ENCODE data around the gene HOXB1.
A peak's percentile ranks its signal among the peaks of the same experiment; 100 is the strongest.
"Not testable (repeated sequence)": the region's sequence is repeated elsewhere in the genome, so short reads cannot be mapped to it uniquely, and the experiment has no call there.

The HOXB1 gene

GRCh38 chr17:48497103-48497502 is 33.7 kb downstream of the HOXB1 start:
- DNase-seq (ENCODE audit: low read depth in 2 of 2), result no peak

- no peak for DNase-seq (ENCODE audit: low read depth in 2 of 2)
These were observed 36.5 kb downstream of the HOXB1 start for GRCh38 chr17:48494335-48494734.

- DNase-seq (ENCODE audit: low read depth in 2 of 2), result peak; percentile 37 to 49
These were observed 38.2 kb downstream of the HOXB1 start for GRCh38 chr17:48492401-48493298.

GRCh38 chr17:48491527-48492273 is 39.1 kb downstream of the HOXB1 start:
- DNase-seq (ENCODE audit: low read depth in 2 of 2), result no peak

GRCh38 chr17:48490451-48490892 is 40.3 kb downstream of the HOXB1 start:
- DNase-seq (ENCODE audit: low read depth in 2 of 2), result no peak

GRCh38 chr17:48489781-48490180 is 41.0 kb downstream of the HOXB1 start:
- DNase-seq (ENCODE audit: low read depth in 2 of 2), result no peak

- no peak for DNase-seq (ENCODE audit: low read depth in 2 of 2)
These were observed 42.2 kb downstream of the HOXB1 start for GRCh38 chr17:48488548-48489106.

GRCh38 chr17:48487221-48487620 is 43.6 kb downstream of the HOXB1 start:
- DNase-seq (ENCODE audit: low read depth in 2 of 2), result no peak

- DNase-seq (ENCODE audit: low read depth in 2 of 2), result no peak
These were observed 44.3 kb downstream of the HOXB1 start for GRCh38 chr17:48486557-48486956.

- DNase-seq (ENCODE audit: low read depth in 2 of 2), result no peak
These were observed 46.0 kb downstream of the HOXB1 start for GRCh38 chr17:48484850-48485249.

GRCh38 chr17:48484256-48484655 is 46.6 kb downstream of the HOXB1 start:
- no peak for DNase-seq (ENCODE audit: low read depth in 2 of 2)

GRCh38 chr17:48483471-48484131 is 47.2 kb downstream of the HOXB1 start:
- peak in 1 of 2 experiments; percentile 40 for DNase-seq (ENCODE audit: low read depth in 2 of 2)

- no peak for DNase-seq (ENCODE audit: low read depth in 2 of 2)
These were observed 47.8 kb downstream of the HOXB1 start for GRCh38 chr17:48483004-48483403.

GRCh38 chr17:48482301-48482700 is 48.5 kb downstream of the HOXB1 start:
- not testable (repeated sequence) for DNase-seq (ENCODE audit: low read depth in 2 of 2)

- DNase-seq (ENCODE audit: low read depth in 2 of 2), result no peak
These were observed 51.8 kb downstream of the HOXB1 start for GRCh38 chr17:48479014-48479402.
